ENCODE results near the gene TULP4. TPM values are rescaled to one million over a fixed set of nuclear protein-coding genes. Genes with fewer than 3 reads are reported as not detected.
A peak's percentile ranks its signal among the peaks of the same experiment; 100 is the strongest.

The TULP4 gene
- total and polyA plus RNA-seq, 10 donors: 1.8 to 143 (median 78.1) TPM

DNA sequence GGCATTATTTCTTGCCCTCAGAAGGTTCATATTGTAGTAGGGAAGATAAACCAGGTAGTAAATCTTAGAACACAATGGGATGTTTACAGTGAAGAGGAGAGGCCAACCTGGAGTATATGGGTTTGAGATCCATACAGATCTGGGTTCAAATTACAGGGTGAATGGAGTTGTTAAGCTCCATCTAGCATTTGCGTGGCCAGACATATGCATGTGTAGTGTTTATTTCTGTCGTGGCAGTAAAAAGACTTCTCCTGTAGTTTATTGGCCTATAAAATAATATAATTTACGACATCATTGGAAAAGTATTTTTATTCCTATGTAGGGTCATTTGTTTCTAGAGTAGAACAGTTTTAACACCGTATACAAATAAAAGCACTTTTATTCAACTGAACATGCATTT, 25.2 kb upstream of the TULP4 start:
- H3K27me3 ChIP-seq (replicated peaks in 1 of 7): no peaks in the 10 kb centered on the region
- no peaks in the 10 kb centered on the region for H3K9me3 ChIP-seq
- H3K27ac ChIP-seq: no peak overlapping the region
- no peak for DNase-seq
- intact Hi-C loops (cut with DNase I; ENCODE audit: low total_unique reads): no loop called here
- 95 to 99% (median 96%) methylated on average over 4 of the region's 4 CpGs for WGBS, 5 donors
- peaks cover 17 to 77% (median 51%) of the 10 kb centered on the region in 6 donors for H3K4me1 ChIP-seq
- H3K36me3 ChIP-seq: no peaks in the 10 kb centered on the region
- TF ChIP-seq, protein P1, sequence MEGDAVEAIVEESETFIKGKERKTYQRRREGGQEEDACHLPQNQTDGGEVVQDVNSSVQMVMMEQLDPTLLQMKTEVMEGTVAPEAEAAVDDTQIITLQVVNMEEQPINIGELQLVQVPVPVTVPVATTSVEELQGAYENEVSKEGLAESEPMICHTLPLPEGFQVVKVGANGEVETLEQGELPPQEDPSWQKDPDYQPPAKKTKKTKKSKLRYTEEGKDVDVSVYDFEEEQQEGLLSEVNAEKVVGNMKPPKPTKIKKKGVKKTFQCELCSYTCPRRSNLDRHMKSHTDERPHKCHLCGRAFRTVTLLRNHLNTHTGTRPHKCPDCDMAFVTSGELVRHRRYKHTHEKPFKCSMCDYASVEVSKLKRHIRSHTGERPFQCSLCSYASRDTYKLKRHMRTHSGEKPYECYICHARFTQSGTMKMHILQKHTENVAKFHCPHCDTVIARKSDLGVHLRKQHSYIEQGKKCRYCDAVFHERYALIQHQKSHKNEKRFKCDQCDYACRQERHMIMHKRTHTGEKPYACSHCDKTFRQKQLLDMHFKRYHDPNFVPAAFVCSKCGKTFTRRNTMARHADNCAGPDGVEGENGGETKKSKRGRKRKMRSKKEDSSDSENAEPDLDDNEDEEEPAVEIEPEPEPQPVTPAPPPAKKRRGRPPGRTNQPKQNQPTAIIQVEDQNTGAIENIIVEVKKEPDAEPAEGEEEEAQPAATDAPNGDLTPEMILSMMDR (IDR thresholded peaks at IDR 0.05 in 8 of 11, conservative IDR thresholded peaks at IDR 0.05 in 3 of 11): no peak
- TF ChIP-seq POLR2A (IDR thresholded peaks at IDR 0.05): no peak
- no peak for TF ChIP-seq POLR2AphosphoS5 (IDR thresholded peaks at IDR 0.05)
- H3K4me3 ChIP-seq: no peak overlapping the region

GRCh38 chr6:158290040-158290439, 22.2 kb upstream of the TULP4 start:
- H3K9me3 ChIP-seq: no peaks in the 10 kb centered on the region

GRCh38 chr6:158290659-158291058, 21.6 kb upstream of the TULP4 start:
- peaks cover 0 to 3% (median 0%) of the 10 kb centered on the region in 6 donors for H3K36me3 ChIP-seq
- no peaks in the 10 kb centered on the region for H3K27me3 ChIP-seq (replicated peaks in 1 of 7)
- H3K4me1 ChIP-seq: peaks cover 6 to 71% (median 44%) of the 10 kb centered on the region in 6 donors
- peak; percentile 89 for DNase-seq
- peaks cover 0 to 5% (median 2%) of the 10 kb centered on the region in 8 donors for H3K9me3 ChIP-seq
- TF ChIP-seq, protein P1 (IDR thresholded peaks at IDR 0.05 in 8 of 11, conservative IDR thresholded peaks at IDR 0.05 in 3 of 11): no peak
- no peak for TF ChIP-seq POLR2A (IDR thresholded peaks at IDR 0.05)
- TF ChIP-seq POLR2AphosphoS5 (IDR thresholded peaks at IDR 0.05): no peak
- peak overlapping the region; percentile 47 to 85 (median 76) for H3K27ac ChIP-seq
- peak overlapping the region in 2 of 8 donors; percentile 14 to 35 for H3K4me3 ChIP-seq
- WGBS, 5 donors: 23 to 70% (median 44%) methylated on average over 3 of the region's 3 CpGs
- intact Hi-C loops (cut with DNase I; ENCODE audit: low total_unique reads): no loop called here

More at GRCh38 chr6:158290040-158290439, 22.2 kb upstream of the TULP4 start:
- 63 to 75% (median 73%) methylated on average over 3 of the region's 3 CpGs for WGBS, 5 donors
- H3K27me3 ChIP-seq (replicated peaks in 1 of 7): no peaks in the 10 kb centered on the region
- peaks cover 6 to 78% (median 47%) of the 10 kb centered on the region in 6 donors for H3K4me1 ChIP-seq
- intact Hi-C loops (cut with DNase I; ENCODE audit: low total_unique reads): no loop called here
- TF ChIP-seq POLR2AphosphoS5 (IDR thresholded peaks at IDR 0.05): no peak
- TF ChIP-seq POLR2A (IDR thresholded peaks at IDR 0.05): no peak
- TF ChIP-seq, protein P1 (IDR thresholded peaks at IDR 0.05 in 8 of 11, conservative IDR thresholded peaks at IDR 0.05 in 3 of 11): no peak
- no peak for DNase-seq
- peak overlapping the region; percentile 47 to 85 (median 76) for H3K27ac ChIP-seq
- H3K4me3 ChIP-seq: peak overlapping the region in 2 of 8 donors; percentile 14 to 35
- H3K36me3 ChIP-seq: no peaks in the 10 kb centered on the region

DNA sequence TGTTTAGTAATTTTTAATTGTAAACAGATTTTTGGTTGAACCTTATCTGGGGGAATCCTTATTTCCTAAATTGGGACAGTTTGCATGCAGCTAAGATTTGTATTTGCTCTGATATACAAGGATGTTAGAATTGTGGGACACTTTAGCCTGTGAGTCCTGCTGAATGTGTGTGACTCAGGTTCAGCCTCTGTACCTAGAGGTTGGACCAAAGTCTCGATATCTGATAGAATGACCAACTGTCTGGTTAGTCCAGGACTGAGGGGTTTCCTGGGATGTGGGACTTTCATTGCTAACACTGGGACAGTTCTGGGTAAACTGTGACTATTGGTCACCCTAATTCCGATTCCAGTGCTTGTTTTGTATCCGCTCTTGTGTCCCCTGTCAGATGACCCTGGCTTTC, 20.2 kb upstream of the TULP4 start:
- H3K9me3 ChIP-seq: peaks cover 0 to 19% (median 15%) of the 10 kb centered on the region in 8 donors
- H3K27me3 ChIP-seq (replicated peaks in 1 of 7): no peaks in the 10 kb centered on the region
- no peak overlapping the region for H3K4me3 ChIP-seq
- intact Hi-C loops (cut with DNase I; ENCODE audit: low total_unique reads): no loop called here
- peaks cover 0 to 16% (median 1%) of the 10 kb centered on the region in 6 donors for H3K36me3 ChIP-seq
- TF ChIP-seq POLR2A (IDR thresholded peaks at IDR 0.05) (no peak), POLR2AphosphoS5 (IDR thresholded peaks at IDR 0.05) (no peak)
- TF ChIP-seq, protein P1 (IDR thresholded peaks at IDR 0.05 in 8 of 11, conservative IDR thresholded peaks at IDR 0.05 in 3 of 11): no peak
- no peak for DNase-seq
- 98 to 100% (median 99%) methylated on average over 3 of the region's 3 CpGs for WGBS, 5 donors
- no peak overlapping the region for H3K27ac ChIP-seq
- peaks cover 6 to 58% (median 32%) of the 10 kb centered on the region in 6 donors for H3K4me1 ChIP-seq
